GM19193 (cell line): ENCODE measurements around the gene SLC4A11.

ENCODE experiments used
- POLR2A ChIP-seq: IDR thresholded peaks from 4 replicates; pipeline ENCODE4 v1.6.1; 2011; ENCODE audit not compliant: insufficient read depth, insufficient read length; ENCODE audit errors: extremely low read depth

SLC4A11 gene

DNA sequence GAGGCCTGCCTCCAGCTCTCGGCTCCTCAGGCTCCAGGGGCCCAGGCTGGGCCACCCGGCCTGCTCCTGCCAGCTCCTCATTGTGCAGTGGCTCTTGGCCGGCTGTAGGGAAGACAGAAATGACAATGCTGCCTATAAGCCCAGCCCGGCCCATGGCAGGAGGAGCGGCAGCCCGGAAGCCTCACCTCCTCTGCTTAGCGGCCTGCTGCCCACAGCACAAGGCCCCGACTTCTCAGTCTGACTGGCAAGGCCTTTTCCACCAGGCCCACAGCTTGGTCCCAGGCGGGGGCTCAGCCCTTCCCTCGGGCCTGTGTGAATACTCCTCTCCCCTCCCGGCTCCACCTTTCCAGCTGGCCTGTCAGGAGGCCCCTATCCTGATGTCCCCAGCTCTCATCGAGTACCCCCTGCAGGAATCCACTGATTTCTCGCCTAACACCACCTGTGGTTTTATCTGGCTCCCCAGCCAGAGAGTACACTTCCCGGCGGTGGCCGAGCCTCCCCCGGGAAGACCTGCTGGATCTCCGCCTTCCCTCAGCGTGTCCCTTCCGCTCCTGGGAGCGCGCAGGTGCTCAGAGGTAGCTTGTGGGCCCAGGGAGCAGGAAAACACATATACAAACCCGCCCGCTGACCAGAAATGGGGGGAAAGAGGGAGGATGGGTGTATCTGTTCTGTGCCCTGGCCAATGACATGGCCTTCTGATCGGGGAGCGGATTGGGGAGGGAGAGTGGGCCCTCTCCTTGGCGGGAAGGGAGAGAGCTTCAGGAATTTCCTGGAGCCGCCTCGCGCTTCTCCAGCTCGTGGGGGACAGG is 35.5 kb downstream of the SLC4A11 start:
- no peak for TF ChIP-seq POLR2A

DNA sequence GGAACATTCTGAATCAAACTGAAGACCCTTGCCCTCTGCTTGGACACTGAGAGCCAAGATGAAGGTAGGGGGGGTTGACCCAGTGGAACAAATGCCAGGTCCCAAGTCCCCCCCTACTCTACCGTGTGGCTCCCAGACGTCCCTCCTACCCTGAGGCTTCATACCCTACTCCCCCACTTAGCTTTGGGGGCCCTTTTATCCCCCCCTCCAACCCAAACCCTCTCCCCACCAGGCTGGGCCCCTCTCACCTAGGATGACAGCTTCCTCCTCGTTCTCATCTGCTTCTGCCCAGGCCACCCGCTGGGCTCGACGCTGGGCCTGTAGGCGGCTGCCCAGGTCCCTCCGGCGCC is 36.0 kb downstream of the SLC4A11 start:
- TF ChIP-seq POLR2A, result no peak

DNA sequence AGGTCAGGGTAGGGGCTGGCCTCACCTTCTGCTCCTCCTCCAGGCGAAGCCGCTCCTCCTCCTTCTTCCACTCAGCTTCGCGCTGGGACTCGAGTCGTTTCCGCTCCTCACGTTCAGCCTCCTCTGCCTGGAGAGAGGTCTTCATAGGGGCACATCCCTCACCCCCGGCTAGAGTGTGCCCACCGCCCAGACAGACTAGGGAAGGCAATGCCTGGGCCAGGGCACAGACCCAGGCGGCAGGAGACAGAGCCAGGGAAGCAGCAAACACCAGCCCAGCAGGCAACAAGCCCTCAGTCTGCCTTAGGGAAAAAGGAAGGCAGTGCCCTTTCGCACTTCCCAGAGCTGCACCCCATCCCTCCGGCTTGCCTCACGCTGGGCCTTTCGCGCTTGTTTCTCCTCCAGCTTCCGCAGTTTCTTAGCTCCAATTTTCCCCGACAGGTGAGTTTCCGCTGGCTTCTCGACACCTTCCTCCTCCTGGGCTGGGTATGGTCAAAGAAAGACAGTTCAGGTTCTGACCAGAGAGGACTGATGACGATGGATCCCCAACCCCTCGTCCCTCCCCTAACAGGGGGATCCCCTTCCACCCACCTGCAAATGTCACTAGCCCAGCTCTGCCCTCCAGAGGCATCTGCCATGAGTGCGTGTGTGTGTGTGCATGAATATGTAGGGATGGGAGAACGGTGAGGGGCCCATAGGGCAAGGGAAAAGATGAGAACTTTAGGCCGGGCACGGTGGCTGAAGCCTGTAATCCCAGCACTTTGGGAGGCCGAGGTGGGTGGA is 38.8 kb downstream of the SLC4A11 start:
- no peak for TF ChIP-seq POLR2A

GRCh38 chr20:3199206-3199605 is 39.8 kb downstream of the SLC4A11 start:
- no peak for TF ChIP-seq POLR2A

GRCh38 chr20:3195590-3196237 is 43.3 kb downstream of the SLC4A11 start:
- no peak for TF ChIP-seq POLR2A

DNA sequence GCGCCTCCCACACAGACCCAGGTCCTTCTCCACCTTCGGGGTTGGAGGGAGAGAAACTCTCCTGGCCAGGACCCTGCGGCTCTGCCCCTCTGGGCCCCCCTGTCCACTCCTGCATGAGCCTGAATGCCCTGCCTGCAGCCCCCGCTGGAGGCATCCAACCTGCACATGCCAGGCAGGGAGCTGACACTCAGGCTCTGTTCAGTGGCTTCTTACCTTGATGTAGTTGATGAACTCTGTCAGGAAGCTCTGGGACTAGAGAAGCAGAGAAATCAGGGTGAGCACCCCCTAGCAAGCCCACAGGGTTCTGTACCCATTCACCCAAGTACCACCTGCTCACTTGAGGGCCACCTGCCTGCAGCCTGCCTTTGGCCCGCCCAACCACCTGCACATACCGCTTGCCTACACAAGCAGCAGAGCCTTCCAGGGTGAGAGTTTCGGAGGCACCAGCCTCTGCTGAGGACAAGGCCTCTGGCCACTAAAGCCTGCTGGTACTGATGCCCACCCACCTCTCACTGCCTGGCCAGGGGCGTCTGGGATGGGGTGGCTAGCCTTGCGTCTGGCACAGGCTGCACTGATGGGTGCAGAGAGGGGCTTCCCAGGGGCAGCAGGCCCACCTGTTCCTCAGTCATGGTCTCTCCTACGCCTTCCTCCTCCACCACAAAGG is 44.2 kb downstream of the SLC4A11 start:
- TF ChIP-seq POLR2A, result no peak

GRCh38 chr20:3193806-3194616 is 45.0 kb downstream of the SLC4A11 start:
- no peak for TF ChIP-seq POLR2A

GRCh38 chr20:3192226-3193015 is 46.6 kb downstream of the SLC4A11 start:
- TF ChIP-seq POLR2A, result no peak

DNA sequence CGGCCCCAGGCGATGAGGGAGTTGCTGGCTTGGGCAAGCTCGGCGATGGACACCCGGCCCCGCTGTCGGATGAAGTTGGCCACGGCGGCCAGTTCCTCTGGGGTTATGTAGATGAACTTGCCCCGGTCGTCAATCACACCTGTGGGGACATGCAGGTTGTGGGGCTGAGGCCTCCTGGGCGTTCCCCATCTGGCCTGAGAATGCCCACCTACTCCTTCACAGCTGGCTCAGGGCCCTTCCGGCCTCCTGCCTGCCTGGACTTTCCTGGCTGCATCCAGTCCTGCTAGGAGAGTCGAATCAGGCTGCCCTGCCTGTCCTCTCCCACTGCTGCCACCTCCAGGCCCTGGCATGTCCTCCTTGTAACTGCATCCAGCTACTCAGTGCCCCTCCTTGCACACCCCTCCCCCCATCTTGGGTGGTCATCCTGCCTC is 48.3 kb downstream of the SLC4A11 start:
- TF ChIP-seq POLR2A, result no peak

- no peak for TF ChIP-seq POLR2A
Observed at GRCh38 chr20:3189561-3190131, 49.3 kb downstream of the SLC4A11 start.

DNA sequence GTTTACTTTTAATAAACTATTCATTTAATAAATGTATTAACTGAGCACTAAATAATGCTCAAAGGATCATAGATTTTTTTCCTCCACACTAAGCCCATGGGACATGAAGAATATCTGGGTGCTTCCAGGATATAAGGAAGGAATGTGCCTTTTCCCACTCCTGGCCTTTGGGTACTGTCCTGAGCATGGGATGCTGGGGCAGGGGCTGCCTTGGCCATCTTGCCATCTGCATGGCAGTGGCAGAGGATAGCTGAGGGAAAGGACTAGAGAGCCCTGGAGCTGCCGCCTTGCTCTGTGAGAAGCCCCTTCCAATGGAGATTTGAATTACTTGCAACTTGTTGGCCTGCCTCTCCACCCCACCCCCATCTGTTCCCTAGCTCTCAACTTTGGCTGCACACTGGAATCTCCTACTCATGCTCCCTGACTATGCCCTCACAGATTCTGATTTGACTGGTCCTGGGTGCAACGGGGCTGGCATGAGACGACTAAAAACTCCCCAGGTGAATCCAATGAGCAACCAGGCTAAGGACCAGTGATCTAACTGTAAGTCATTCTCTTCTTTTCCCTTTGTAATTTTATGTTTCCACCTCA is 50.1 kb downstream of the SLC4A11 start:
- TF ChIP-seq POLR2A, result no peak

- no peak for TF ChIP-seq POLR2A
Observed at GRCh38 chr20:3183896-3184612, 54.9 kb downstream of the SLC4A11 start.
